HG03095 (cell line): ENCODE data around the gene ZBTB38.

Experiments
- ATAC-seq: cut with Tn5 transposase; IDR thresholded peaks from one replicate; pipeline ENCODE4 v1.9.1; 2021; ENCODE audit warnings: moderate library complexity; ENCODE audit not compliant: unreplicated experiment

Gene ZBTB38

GRCh38 chr3:141385406-141386125 lies 17.3 kb downstream of the ZBTB38 start:
- no peak for ATAC-seq

GRCh38 chr3:141386126-141386488 lies 17.8 kb downstream of the ZBTB38 start:
- ATAC-seq = no peak

GRCh38 chr3:141386611-141387111 lies 18.4 kb downstream of the ZBTB38 start:
- ATAC-seq = no peak

GRCh38 chr3:141387516-141387915 lies 19.2 kb downstream of the ZBTB38 start:
- no peak for ATAC-seq

GRCh38 chr3:141388395-141388794 lies 20.1 kb downstream of the ZBTB38 start:
- ATAC-seq = no peak

- no peak for ATAC-seq
Measured at GRCh38 chr3:141388823-141389621, 20.7 kb downstream of the ZBTB38 start.

- ATAC-seq = no peak
Measured at GRCh38 chr3:141389703-141390102, 21.4 kb downstream of the ZBTB38 start.

- ATAC-seq = no peak
Measured at GRCh38 chr3:141390747-141391146, 22.4 kb downstream of the ZBTB38 start.

GRCh38 chr3:141391298-141391990 lies 23.1 kb downstream of the ZBTB38 start:
- no peak for ATAC-seq

- no peak for ATAC-seq
Measured at GRCh38 chr3:141391991-141392316, 23.6 kb downstream of the ZBTB38 start.

GRCh38 chr3:141392416-141392815 lies 24.1 kb downstream of the ZBTB38 start:
- no peak for ATAC-seq

- ATAC-seq = no peak
Measured at GRCh38 chr3:141392897-141393734, 24.8 kb downstream of the ZBTB38 start.

- ATAC-seq = no peak
Measured at GRCh38 chr3:141393735-141394076, 25.4 kb downstream of the ZBTB38 start.

GRCh38 chr3:141394560-141394959 lies 26.3 kb downstream of the ZBTB38 start:
- ATAC-seq = no peak

- ATAC-seq = no peak
Measured at GRCh38 chr3:141395005-141395589, 26.8 kb downstream of the ZBTB38 start.

GRCh38 chr3:141397996-141398395 lies 29.7 kb downstream of the ZBTB38 start:
- no peak for ATAC-seq

GRCh38 chr3:141399200-141399599 lies 30.9 kb downstream of the ZBTB38 start:
- ATAC-seq = no peak

GRCh38 chr3:141400073-141400971 lies 32.0 kb downstream of the ZBTB38 start:
- no peak for ATAC-seq

GRCh38 chr3:141401095-141401494 lies 32.8 kb downstream of the ZBTB38 start:
- no peak for ATAC-seq
